GM18951 (cell line): ENCODE measurements around the gene MED12L.

Source experiments
- POLR2A ChIP-seq: IDR thresholded peaks from 4 replicates; pipeline ENCODE4 v1.6.1; 2011; ENCODE audit warnings: mild to moderate bottlenecking; ENCODE audit not compliant: insufficient read length, insufficient read depth; ENCODE audit errors: extremely low read depth
- in situ Hi-C: fragments of 300-500 bp; cut with MboI; formaldehyde crosslinking; loops from one replicate; pipeline ENCODE4 v1.12.0; 2022; ENCODE audit warnings: low sequenced_read_pairs, mixed read lengths, inconsistent platforms; ENCODE audit not compliant: unreplicated experiment

The MED12L gene

DNA sequence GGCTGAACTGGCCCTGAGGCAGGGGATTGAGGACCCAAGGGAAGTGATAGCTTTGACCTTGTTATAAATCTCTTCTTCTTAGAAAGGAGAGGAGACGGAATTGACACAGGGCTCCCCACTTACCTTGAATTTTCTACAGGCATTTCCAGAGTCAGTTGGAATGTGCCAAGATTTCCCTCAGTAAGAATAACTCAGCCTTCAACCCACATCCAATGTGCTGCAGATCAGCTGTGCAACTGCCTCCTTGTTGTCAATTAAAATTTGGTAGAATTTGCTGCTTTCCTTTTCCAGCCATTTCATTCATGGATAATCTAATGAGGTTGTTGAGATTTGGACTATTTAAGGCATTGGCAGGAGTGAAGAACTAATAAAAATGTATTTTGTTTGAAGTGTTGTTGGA, 14.6 kb downstream of the MED12L start:
- no peak for TF ChIP-seq POLR2A

GRCh38 chr3:151101270-151101969, 16.0 kb downstream of the MED12L start:
- in situ Hi-C loops = no loop called here
- TF ChIP-seq POLR2A = no peak

More for the DNA sequence above, 14.6 kb downstream of the MED12L start:
- in situ Hi-C loops = no loop called here

DNA sequence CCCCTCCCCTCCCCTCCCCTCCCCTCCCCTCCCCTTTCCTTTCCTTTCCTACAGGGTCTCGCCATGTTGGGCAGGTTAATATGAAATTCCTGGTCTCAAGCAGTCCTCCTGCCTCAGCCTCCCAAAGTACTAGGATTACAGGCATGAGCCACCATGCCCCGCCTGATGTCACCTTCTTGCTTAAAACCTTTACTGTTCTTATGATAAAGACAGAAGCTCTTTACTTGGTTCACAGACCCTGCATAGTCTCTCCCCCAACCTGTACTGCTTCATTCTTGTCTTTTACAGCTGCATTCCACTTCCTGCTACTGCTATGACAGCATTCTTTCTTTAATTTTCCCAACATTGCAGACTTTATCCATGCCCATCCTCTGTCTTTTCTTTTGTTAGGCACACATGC, 20.8 kb downstream of the MED12L start:
- TF ChIP-seq POLR2A = no peak
- in situ Hi-C loops = no loop called here

- in situ Hi-C loops = no loop called here
- no peak for TF ChIP-seq POLR2A
Measured at GRCh38 chr3:151107177-151107576, 21.7 kb downstream of the MED12L start.

- in situ Hi-C loops = no loop called here
- no peak for TF ChIP-seq POLR2A
Measured at GRCh38 chr3:151107701-151108100, 22.2 kb downstream of the MED12L start.

- TF ChIP-seq POLR2A = no peak
- in situ Hi-C loops = no loop called here
Measured at GRCh38 chr3:151109286-151109800, 23.9 kb downstream of the MED12L start.

GRCh38 chr3:151112731-151113130, 27.3 kb downstream of the MED12L start:
- in situ Hi-C loops = no loop called here
- no peak for TF ChIP-seq POLR2A

GRCh38 chr3:151113343-151113742, 27.9 kb downstream of the MED12L start:
- TF ChIP-seq POLR2A = no peak
- in situ Hi-C loops = no loop called here

DNA sequence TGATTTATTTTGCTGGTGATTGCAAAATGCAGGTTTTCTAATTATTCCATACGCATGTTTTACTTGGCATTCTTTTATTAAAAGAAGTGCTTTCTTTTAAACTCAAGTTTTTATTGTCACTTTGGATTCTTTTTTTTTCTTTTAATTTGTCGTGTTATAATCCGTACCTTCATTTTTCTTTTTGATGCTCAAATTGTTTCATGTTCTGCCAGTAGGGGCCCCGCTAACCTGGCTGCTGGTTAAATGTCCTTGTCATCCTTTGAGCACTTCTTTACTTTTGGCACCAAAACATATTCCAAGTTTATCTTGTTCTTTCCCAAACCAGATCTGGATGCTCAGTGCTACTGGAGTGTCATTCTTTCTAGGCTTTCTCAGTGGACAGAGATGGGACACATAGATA, 31.6 kb downstream of the MED12L start:
- in situ Hi-C loops = no loop called here
- no peak for TF ChIP-seq POLR2A

- in situ Hi-C loops = no loop called here
- TF ChIP-seq POLR2A = no peak
Measured at GRCh38 chr3:151119188-151119587, 33.7 kb downstream of the MED12L start.

DNA sequence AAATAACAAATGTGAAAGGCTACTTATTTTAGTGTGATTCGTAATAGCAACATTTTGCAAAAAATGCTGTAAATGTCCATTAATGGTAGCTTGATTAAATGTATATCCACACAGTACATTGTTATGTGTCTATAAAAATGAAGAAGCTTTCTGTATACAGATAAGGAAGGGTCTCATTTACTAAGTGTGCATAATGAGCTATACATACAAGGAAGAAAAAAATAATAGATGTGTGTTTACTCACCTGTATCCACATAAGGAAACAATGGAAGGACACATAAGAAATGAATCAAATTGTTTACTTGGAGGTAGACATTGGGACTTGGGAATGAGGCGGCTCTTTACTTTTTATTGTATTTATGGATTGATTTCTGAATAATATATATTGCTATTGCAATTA, 34.9 kb downstream of the MED12L start:
- in situ Hi-C loops = no loop called here
- no peak for TF ChIP-seq POLR2A

DNA sequence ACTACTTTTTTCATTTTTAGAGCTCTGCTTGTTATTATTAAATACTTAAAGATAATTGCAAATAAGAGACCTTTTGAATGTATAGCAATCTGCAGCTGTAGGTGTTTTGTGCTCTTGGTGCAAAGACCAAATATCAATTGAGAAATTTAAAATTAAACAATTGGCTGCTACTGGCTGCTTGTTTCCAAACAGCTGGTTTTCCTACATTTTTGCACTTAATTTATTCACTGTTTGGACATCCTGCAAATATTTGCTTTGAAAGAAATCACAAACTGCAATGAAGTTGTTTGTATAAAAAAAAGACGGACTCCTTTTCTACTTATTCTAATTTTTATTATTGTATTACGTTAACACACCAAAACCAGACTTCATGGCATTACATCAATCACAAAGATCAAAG, 35.6 kb downstream of the MED12L start:
- no peak for TF ChIP-seq POLR2A
- in situ Hi-C loops = no loop called here

- in situ Hi-C loops = no loop called here
- TF ChIP-seq POLR2A = no peak
Measured at GRCh38 chr3:151123827-151124226, 38.4 kb downstream of the MED12L start.

DNA sequence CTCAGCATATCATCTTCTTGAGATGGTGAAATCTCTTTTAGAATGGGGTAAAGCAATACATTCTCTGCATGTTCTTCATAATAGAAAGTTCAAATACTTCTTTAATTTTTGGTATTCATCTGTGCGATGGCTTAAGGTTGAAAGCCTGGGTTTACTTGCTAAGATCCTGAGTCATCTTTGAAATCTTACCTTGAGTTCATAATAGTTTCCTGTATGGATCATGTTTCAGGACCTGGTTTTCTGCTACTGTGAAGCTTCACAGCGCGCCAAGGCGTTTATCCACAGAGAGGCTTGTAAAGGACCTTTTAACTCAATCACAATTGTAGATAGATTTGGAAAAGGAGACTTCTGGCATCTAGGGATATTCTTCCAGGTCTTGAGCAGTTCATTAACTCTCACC, 39.0 kb downstream of the MED12L start:
- TF ChIP-seq POLR2A = no peak
- in situ Hi-C loops = no loop called here
